ENCODE results near the gene TPST1.
A peak's percentile ranks its signal among the peaks of the same experiment; 100 is the strongest.

The TPST1 gene

GRCh38 chr7:66238773-66239466 is 33.8 kb downstream of the TPST1 start:
- H3K4me3 ChIP-seq (ENCODE audit: low read length), result peak overlapping the region; percentile 36; the same call in 1 of the 2 replicates
- TF ChIP-seq ZNF274 (IDR thresholded peaks at IDR 0.05; ENCODE audit: low read depth, low read length), result no peak

- no peak for TF ChIP-seq ZNF274 (IDR thresholded peaks at IDR 0.05; ENCODE audit: low read depth, low read length)
- no peak overlapping the region for H3K4me3 ChIP-seq (ENCODE audit: low read length)
These were observed 34.3 kb downstream of the TPST1 start for GRCh38 chr7:66239467-66239856.

- peak overlapping the region; percentile 16; the same call in 1 of the 2 replicates for H3K4me3 ChIP-seq (ENCODE audit: low read length)
- TF ChIP-seq ZNF274 (IDR thresholded peaks at IDR 0.05; ENCODE audit: low read depth, low read length), result no peak
These were observed 39.9 kb downstream of the TPST1 start for GRCh38 chr7:66245008-66245407.

GRCh38 chr7:66246554-66247171 is 41.5 kb downstream of the TPST1 start:
- H3K4me3 ChIP-seq (ENCODE audit: low read length), result no peak overlapping the region

GRCh38 chr7:66247380-66248078 is 42.4 kb downstream of the TPST1 start:
- no peak for TF ChIP-seq ZNF274 (IDR thresholded peaks at IDR 0.05; ENCODE audit: low read depth, low read length)
- H3K4me3 ChIP-seq (ENCODE audit: low read length), result no peak overlapping the region

More at GRCh38 chr7:66246554-66247171, 41.5 kb downstream of the TPST1 start:
- TF ChIP-seq ZNF274 (IDR thresholded peaks at IDR 0.05; ENCODE audit: low read depth, low read length), result no peak

- no peak overlapping the region for H3K4me3 ChIP-seq (ENCODE audit: low read length)
- no peak for TF ChIP-seq ZNF274 (IDR thresholded peaks at IDR 0.05; ENCODE audit: low read depth, low read length)
These were observed 45.6 kb downstream of the TPST1 start for GRCh38 chr7:66250711-66251110.

GRCh38 chr7:66255534-66256100 is 50.5 kb downstream of the TPST1 start:
- H3K4me3 ChIP-seq (ENCODE audit: low read length), result no peak overlapping the region
- TF ChIP-seq ZNF274 (IDR thresholded peaks at IDR 0.05; ENCODE audit: low read depth, low read length), result no peak

- no peak overlapping the region for H3K4me3 ChIP-seq (ENCODE audit: low read length)
- no peak for TF ChIP-seq ZNF274 (IDR thresholded peaks at IDR 0.05; ENCODE audit: low read depth, low read length)
These were observed 51.1 kb downstream of the TPST1 start for GRCh38 chr7:66256281-66256680.

- TF ChIP-seq ZNF274 (IDR thresholded peaks at IDR 0.05; ENCODE audit: low read depth, low read length), result no peak
- H3K4me3 ChIP-seq (ENCODE audit: low read length), result no peak overlapping the region
These were observed 52.3 kb downstream of the TPST1 start for GRCh38 chr7:66257481-66257880.

GRCh38 chr7:66258409-66258808 is 53.3 kb downstream of the TPST1 start:
- TF ChIP-seq ZNF274 (IDR thresholded peaks at IDR 0.05; ENCODE audit: low read depth, low read length), result no peak
- H3K4me3 ChIP-seq (ENCODE audit: low read length), result no peak overlapping the region

GRCh38 chr7:66261941-66262340 is 56.8 kb downstream of the TPST1 start:
- TF ChIP-seq ZNF274 (IDR thresholded peaks at IDR 0.05; ENCODE audit: low read depth, low read length), result no peak
- no peak overlapping the region for H3K4me3 ChIP-seq (ENCODE audit: low read length)

GRCh38 chr7:66263936-66264335 is 58.8 kb downstream of the TPST1 start:
- H3K4me3 ChIP-seq (ENCODE audit: low read length), result no peak overlapping the region
- no peak for TF ChIP-seq ZNF274 (IDR thresholded peaks at IDR 0.05; ENCODE audit: low read depth, low read length)

GRCh38 chr7:66265566-66265965 is 60.4 kb downstream of the TPST1 start:
- H3K4me3 ChIP-seq (ENCODE audit: low read length), result no peak overlapping the region
- no peak for TF ChIP-seq ZNF274 (IDR thresholded peaks at IDR 0.05; ENCODE audit: low read depth, low read length)

- TF ChIP-seq ZNF274 (IDR thresholded peaks at IDR 0.05; ENCODE audit: low read depth, low read length), result no peak
These were observed 62.1 kb downstream of the TPST1 start for GRCh38 chr7:66267249-66267648.

GRCh38 chr7:66269978-66270377 is 64.8 kb downstream of the TPST1 start:
- TF ChIP-seq ZNF274 (IDR thresholded peaks at IDR 0.05; ENCODE audit: low read depth, low read length), result no peak
- no peak overlapping the region for H3K4me3 ChIP-seq (ENCODE audit: low read length)

More at GRCh38 chr7:66267249-66267648, 62.1 kb downstream of the TPST1 start:
- no peak overlapping the region for H3K4me3 ChIP-seq (ENCODE audit: low read length)
